WTC11 (cell line): ENCODE measurements around the gene KY. TPM values are rescaled to one million over a fixed set of nuclear protein-coding genes. Genes with fewer than 3 reads are reported as not detected.

Experiments used
- ATAC-seq: fragments of 200-7000 bp; cut with Tn5 transposase; 2 replicates; pipeline ENCODE4 v1.10.0; 2021; ENCODE audit warnings: mild to moderate bottlenecking, moderate library complexity
- CTCF ChIA-PET: fragments of 300-600 bp; sonication (Branson Sonifier 250); formaldehyde crosslinking; loops from one replicate; lab custom pipeline; 2021; ENCODE audit warnings: antibody characterized with exemption; lab: Charles Lee
- POLR2A ChIA-PET: fragments of 350-600 bp; sonication (Branson Sonifier 250); formaldehyde crosslinking; loops from one replicate; lab custom pipeline; 2021; ENCODE audit warnings: antibody characterized with exemption; lab: Charles Lee
- DNase-seq: peaks from one replicate; pipeline ENCODE4 v3.0.0; 2021; ENCODE audit warnings: low spot score
- H3K27ac Mint-ChIP-seq: 2 replicates; pipeline ENCODE4 v1.8.0; 2021; ENCODE audit warnings: mixed read lengths
- H3K27me3 Mint-ChIP-seq: 2 replicates; pipeline ENCODE4 v1.8.0; 2021; ENCODE audit warnings: low read depth, mild to moderate bottlenecking, moderate library complexity, mixed read lengths
- H3K36me3 Mint-ChIP-seq: 2 replicates; pipeline ENCODE4 v1.8.0; 2021; ENCODE audit warnings: mixed read lengths
- H3K4me1 Mint-ChIP-seq: 2 replicates; pipeline ENCODE4 v1.8.0; 2022; ENCODE audit warnings: mixed read lengths
- H3K4me3 Mint-ChIP-seq: 2 replicates; pipeline ENCODE4 v1.8.0; 2021; ENCODE audit warnings: mild to moderate bottlenecking, moderate library complexity, mixed read lengths
- H3K9me3 Mint-ChIP-seq: 2 replicates; pipeline ENCODE4 v1.8.0; 2021; ENCODE audit warnings: mixed read lengths
- ATF1 ChIP-seq: sonication (generic); formaldehyde crosslinking; IDR thresholded peaks from 2 replicates; pipeline ENCODE4 v1.8.1; 2023; ENCODE audit warnings: mild to moderate bottlenecking, moderate library complexity, missing genetic modification reagents
- ATF2 ChIP-seq: sonication (generic); formaldehyde crosslinking; IDR thresholded peaks from 2 replicates; pipeline ENCODE4 v1.8.1; 2022; ENCODE audit warnings: low read depth, missing genetic modification reagents, borderline replicate concordance
- CREB1 ChIP-seq: sonication (generic); formaldehyde crosslinking; IDR thresholded peaks from 2 replicates; pipeline ENCODE4 v1.8.0; 2023; ENCODE audit warnings: mild to moderate bottlenecking, missing genetic modification reagents
- CREM ChIP-seq: sonication (generic); formaldehyde crosslinking; IDR thresholded peaks from 2 replicates; pipeline ENCODE4 v1.8.1; 2022; ENCODE audit warnings: mild to moderate bottlenecking, missing genetic modification reagents, moderate library complexity
- IRF1 ChIP-seq: sonication (generic); formaldehyde crosslinking; IDR thresholded peaks from 2 replicates; pipeline ENCODE4 v1.8.0; 2023; ENCODE audit warnings: missing genetic modification reagents
- PREB ChIP-seq: sonication (generic); formaldehyde crosslinking; IDR thresholded peaks from 2 replicates; pipeline ENCODE4 v1.8.1; 2022; ENCODE audit warnings: mild to moderate bottlenecking, missing genetic modification reagents, moderate library complexity, borderline replicate concordance
- SMAD4 ChIP-seq: sonication (generic); formaldehyde crosslinking; IDR thresholded peaks from 2 replicates; pipeline ENCODE4 v1.8.0; 2022; ENCODE audit warnings: mild to moderate bottlenecking, missing genetic modification reagents
- TCF7 ChIP-seq: sonication (generic); formaldehyde crosslinking; IDR thresholded peaks from 2 replicates; pipeline ENCODE4 v1.8.0; 2022; ENCODE audit warnings: mild to moderate bottlenecking, low read depth, missing genetic modification reagents, moderate library complexity
- TEAD4 ChIP-seq: sonication (generic); formaldehyde crosslinking; IDR thresholded peaks from 2 replicates; pipeline ENCODE4 v1.8.0; 2022; ENCODE audit warnings: mild to moderate bottlenecking, missing genetic modification reagents
- TP53 ChIP-seq: sonication (generic); formaldehyde crosslinking; IDR thresholded peaks from 2 replicates; pipeline ENCODE4 v1.8.1; 2023; ENCODE audit warnings: mild to moderate bottlenecking, missing genetic modification reagents
- ZNF138 ChIP-seq: sonication (generic); formaldehyde crosslinking; conservative IDR thresholded peaks from 2 replicates; pipeline ENCODE4 v1.8.1; 2022; ENCODE audit warnings: mild to moderate bottlenecking, moderate library complexity, missing genetic modification reagents
- total RNA-seq: library from RNA; stranded (reverse); gene quantifications from 3 replicates; pipeline ENCODE4 v1.2.3, GENCODE V29; 2021

The KY gene
- total RNA-seq, 1 experiment from 2014 or later = not detected

- CTCF ChIA-PET = no interaction called here
- no peak for TF ChIP-seq ATF2
- TF ChIP-seq SMAD4 (CRISPR knock-in tag) = no peak
- DNase-seq (no peak), ATAC-seq (no peak)
- POLR2A ChIA-PET = no interaction called here
- Mint-ChIP-seq H3K27ac (no peak overlapping the region), H3K4me1 (peaks cover 6% of the 10 kb centered on the region; the same call in 1 of the 2 replicates), H3K36me3 (no peaks in the 10 kb centered on the region; the same call in 1 of the 2 replicates), H3K4me3 (no peak overlapping the region), H3K27me3 (no peaks in the 10 kb centered on the region), H3K9me3 (peaks cover 1% of the 10 kb centered on the region)
These were observed 25.4 kb downstream of the KY start for GRCh38 chr3:134625462-134625861.

GRCh38 chr3:134624537-134625287 lies 26.1 kb downstream of the KY start:
- DNase-seq = no peak
- Mint-ChIP-seq H3K27me3 (no peaks in the 10 kb centered on the region), H3K9me3 (no peaks in the 10 kb centered on the region; the same call in 1 of the 2 replicates), H3K27ac (no peak overlapping the region), H3K36me3 (no peaks in the 10 kb centered on the region), H3K4me3 (no peak overlapping the region), H3K4me1 (peaks cover 6% of the 10 kb centered on the region; the same call in 1 of the 2 replicates)
- POLR2A ChIA-PET = no interaction called here
- no peak for ATAC-seq
- CTCF ChIA-PET = interaction anchor here (1.7 kb wide), 1 partner anchor 24 kb away, joined by 5 read pairs; no protein-coding TSS in a partner anchor
- TF ChIP-seq ATF1 (CRISPR knock-in tag) (no peak), CREM (no peak), PREB (CRISPR knock-in tag) (no peak)

GRCh38 chr3:134623615-134624245 lies 27.1 kb downstream of the KY start:
- H3K36me3 Mint-ChIP-seq = no peaks in the 10 kb centered on the region
- DNase-seq (peak; percentile 6), ATAC-seq (no peak)
- H3K27ac Mint-ChIP-seq = no peak overlapping the region
- TF ChIP-seq CREB1 = no peak
- TF ChIP-seq ZNF138 (CRISPR knock-in tag) = no peak
- TF ChIP-seq IRF1 (CRISPR knock-in tag) = no peak
- no peak for TF ChIP-seq TCF7 (CRISPR knock-in tag)
- no peak for TF ChIP-seq TP53 (CRISPR knock-in tag)
- H3K27me3 Mint-ChIP-seq = no peaks in the 10 kb centered on the region
- ChIA-PET POLR2A (no interaction called here), CTCF (interaction anchor here (1.7 kb wide), 1 partner anchor 23 kb away, joined by 5 read pairs; no protein-coding TSS in a partner anchor)
- no peaks in the 10 kb centered on the region; the same call in 1 of the 2 replicates for H3K9me3 Mint-ChIP-seq
- H3K4me1 Mint-ChIP-seq = peaks cover 10% of the 10 kb centered on the region; the same call in 1 of the 2 replicates
- H3K4me3 Mint-ChIP-seq = no peak overlapping the region

GRCh38 chr3:134622806-134623365 lies 27.9 kb downstream of the KY start:
- TF ChIP-seq ATF2 = no peak
- no peak for TF ChIP-seq TEAD4 (CRISPR knock-in tag)
- Mint-ChIP-seq H3K4me1 (peaks cover 11% of the 10 kb centered on the region; the same call in 1 of the 2 replicates), H3K9me3 (no peaks in the 10 kb centered on the region; the same call in 1 of the 2 replicates), H3K27ac (no peak overlapping the region), H3K36me3 (no peaks in the 10 kb centered on the region), H3K4me3 (no peak overlapping the region), H3K27me3 (no peaks in the 10 kb centered on the region)
- DNase-seq = peak; percentile 4
- ATAC-seq = no peak
- ChIA-PET POLR2A (no interaction called here), CTCF (no interaction called here)
